K562 (cell line): ENCODE results near the gene DPM2. TPM values are rescaled to one million over a fixed set of nuclear protein-coding genes. Genes with fewer than 3 reads are reported as not detected.

Experiments used
- ATAC-seq: fragments of 200-7000 bp; cut with Tn5 transposase; 3 replicates; pipeline ENCODE4 v1.9.1; 2020; ENCODE audit warnings: moderate library complexity
- BruUV-seq: library from RNA; stranded (reverse); fragments of 400-500 nt; replicated peaks from 2 replicates; lab custom pipeline; 2021; lab: Mats Ljungman, UMichigan
- CTCF ChIA-PET: fragments of 300-600 bp; formaldehyde crosslinking; extraction: SDS; loops from one replicate; lab custom pipeline; 2021; ENCODE audit warnings: low intra/inter-chr PET ratio; lab: Yijun Ruan, JAX
- POLR2A ChIA-PET: fragments of 300-600, 350-650 bp; sonication (Branson Sonifier 250); formaldehyde crosslinking; extraction: SDS; loops from one replicate; lab custom pipeline; 2021; ENCODE audit warnings: antibody characterized with exemption, inconsistent platforms; lab: Yijun Ruan, JAX
- DNase-seq, 4 experiments: peaks; one replicate each; pipeline versions ENCODE4 v3.0.0 to v3.0.0-alpha.2; 2011 to 2018; ENCODE audit warnings: low spot score in 3 of 4, mixed read lengths in 3 of 4; ENCODE audit errors: extremely low read depth in 1 of 4
- FAIRE-seq: peaks from 2 replicates; lab custom pipeline; 2011; peaks lifted over from hg19 to GRCh38; lab: Jason Lieb, UNC
- H2AFZ ChIP-seq: 2 replicates; pipeline ENCODE4 v1.6.0; 2011; ENCODE audit warnings: low read depth, low read length, control low read depth, inconsistent platforms
- H3K27ac ChIP-seq: fragments of 200-600 bp; 3 replicates; pipeline ENCODE4 v1.8.0; 2011; ENCODE audit warnings: low read depth, mild to moderate bottlenecking, control low read depth, inconsistent platforms, low read length, moderate library complexity, mixed read lengths; ENCODE audit errors: extremely low read depth
- H3K27me3 ChIP-seq, 2 experiments: fragments of 300-600 bp in 1 of 2; 2 replicates in 1 of 2; 3 replicates in 1 of 2; pipeline versions ENCODE4 v1.6.0 to v1.8.0; 2011; ENCODE audit warnings: inconsistent platforms in 2 of 2, low read length in 2 of 2, mild to moderate bottlenecking in 1 of 2, mixed read lengths in 1 of 2, moderate library complexity in 1 of 2; ENCODE audit not compliant: control insufficient read depth in 2 of 2, insufficient read depth in 2 of 2
- H3K36me3 ChIP-seq: fragments of 300-600 bp; 3 replicates; pipeline ENCODE4 v1.8.0; 2011; ENCODE audit warnings: mild to moderate bottlenecking, low read length, inconsistent platforms; ENCODE audit not compliant: control insufficient read depth, insufficient read depth
- H3K4me1 ChIP-seq, 2 experiments: fragments of 200-600 bp in 1 of 2; replicated peaks in 1 of 2; 2 replicates in 1 of 2; 3 replicates in 1 of 2; pipeline versions ENCODE4 v1.5.1 to v1.8.0; 2011; ENCODE audit warnings: inconsistent platforms in 2 of 2, low read length in 2 of 2, mild to moderate bottlenecking in 1 of 2, mixed read lengths in 1 of 2, moderate library complexity in 1 of 2; ENCODE audit not compliant: control insufficient read depth in 2 of 2, insufficient read depth in 2 of 2
- H3K4me2 ChIP-seq: 2 replicates; pipeline ENCODE4 v1.6.1; 2011; ENCODE audit warnings: low read length, control low read depth, inconsistent platforms, mixed read lengths; ENCODE audit not compliant: insufficient read depth
- H3K4me3 ChIP-seq: fragments of 200-600 bp; sonication (generic), shearing (Covaris generic); 2 replicates; pipeline ENCODE4 v1.5.1; 2016; ENCODE audit warnings: control low read depth, inconsistent platforms
- H3K79me2 ChIP-seq: fragments of 200-600 bp; 3 replicates; pipeline ENCODE4 v1.8.0; 2011; ENCODE audit warnings: low read length, inconsistent platforms; ENCODE audit not compliant: control insufficient read depth, insufficient read depth
- H3K9ac ChIP-seq, 2 experiments: 2 replicates each; pipeline versions ENCODE4 v1.6.0 to v1.6.1; 2011; ENCODE audit warnings: low read depth in 2 of 2, low read length in 2 of 2, control low read depth in 1 of 2, inconsistent platforms in 1 of 2, mild to moderate bottlenecking in 1 of 2, mixed read lengths in 1 of 2; ENCODE audit not compliant: insufficient read depth in 1 of 2
- H3K9me1 ChIP-seq: one replicate; pipeline ENCODE4 v1.6.0; 2011; ENCODE audit warnings: inconsistent platforms, mild to moderate bottlenecking, low read length, moderate library complexity; ENCODE audit not compliant: control insufficient read depth, insufficient read depth
- H3K9me3 ChIP-seq: replicated peaks from 2 replicates; pipeline ENCODE4 v1.5.1; 2011; ENCODE audit warnings: low read depth, low read length, inconsistent platforms; ENCODE audit not compliant: control insufficient read depth, insufficient read depth
- H4K20me1 ChIP-seq: replicated peaks from 2 replicates; pipeline ENCODE4 v1.6.1; 2011; ENCODE audit warnings: low read length, inconsistent platforms, mixed read lengths; ENCODE audit not compliant: control insufficient read depth, insufficient read depth
- ATF3 ChIP-seq, 2 experiments: fragments of 450-650 bp in 1 of 2; sonication (generic) in 1 of 2; formaldehyde crosslinking in 1 of 2; IDR thresholded peaks in 1 of 2; conservative IDR thresholded peaks in 1 of 2; 2 replicates each; pipeline versions ENCODE4 v1.6.1 to v1.8.1; 2016 to 2023; ENCODE audit warnings: mild to moderate bottlenecking in 2 of 2, moderate library complexity in 2 of 2, inconsistent platforms in 1 of 2, missing genetic modification reagents in 1 of 2
- CEBPB ChIP-seq: fragments of 450-650 bp; IDR thresholded peaks from 2 replicates; pipeline ENCODE4 v1.6.1; 2016; ENCODE audit warnings: missing genetic modification characterization, missing compliant biosample characterization
- NUFIP1 ChIP-seq: fragments of 450-650 bp; IDR thresholded peaks from 2 replicates; pipeline ENCODE4 v1.6.1; 2018; ENCODE audit not compliant: partially characterized antibody
- RBM25 ChIP-seq: fragments of 200-400 bp; formaldehyde crosslinking; IDR thresholded peaks from 2 replicates; pipeline ENCODE4 v1.6.1; 2018; ENCODE audit warnings: low read length, low read depth, moderate library complexity; ENCODE audit not compliant: severe bottlenecking
- RFX5 ChIP-seq: IDR thresholded peaks from 2 replicates; pipeline ENCODE4 v1.6.1; 2011; ENCODE audit warnings: low read depth, mild to moderate bottlenecking, improper control_type of control experiment, low read length
- THRB ChIP-seq: fragments of 450-650 bp; formaldehyde crosslinking; conservative IDR thresholded peaks from 2 replicates; pipeline ENCODE4 v1.4.0; 2022; ENCODE audit warnings: mild to moderate bottlenecking, missing genetic modification characterization
- ZMIZ1 ChIP-seq, 2 experiments: fragments of 150-350 bp in 1 of 2; IDR thresholded peaks; 2 replicates each; pipeline ENCODE4 v1.6.1; 2012 to 2016; ENCODE audit warnings: low read depth in 2 of 2, low read length in 2 of 2, mild to moderate bottlenecking in 1 of 2, moderate library complexity in 1 of 2
- ZNF146 ChIP-seq: IDR thresholded peaks from one replicate; pipeline ENCODE4 v1.6.1; 2018; ENCODE audit warnings: missing compliant biosample characterization; ENCODE audit not compliant: unreplicated experiment
- WGBS: fragments of 100-300 bp; shearing (Covaris generic); methylation state at CpG from one replicate; pipeline ENCODE4 v1.1.6; 2016; ENCODE audit warnings: low coverage, mixed read lengths; ENCODE audit not compliant: insufficient coverage; ENCODE audit errors: missing lambda C conversion rate; 5-methylcytosine and 5-hydroxymethylcytosine counted together
- in situ Hi-C: fragments of 300-500 bp; cut with MboI; formaldehyde crosslinking; loops from 4 replicates; pipeline ENCODE4 v1.15.0; 2018; ENCODE audit warnings: inconsistent platforms, mixed read lengths
- intact Hi-C: fragments of 100-400 bp; cut with micrococcal nuclease; formaldehyde crosslinking; loops from 2 replicates; pipeline ENCODE4 v1.14.2; 2022
- polyA plus RNA-seq, 8 experiments: library from polyadenylated mRNA; depleted of rRNA in 4 of 8; stranded (reverse) in 5 of 8; unstranded in 3 of 8; fragments of >200 nt; fragmentation: Nextera tagmentation in 2 of 8; fragmentation: Illumina TruSeq in 1 of 8; extraction: Ambion mirVana in 2 of 8; extraction: Trizol in 1 of 8; gene quantifications; 2 replicates each; pipeline versions ENCODE4 v1.2.1 to v1.2.3, GENCODE V29; 2011 to 2014; ENCODE audit warnings: inconsistent platforms in 1 of 8, missing spikeins in 1 of 8
- total RNA-seq, 7 experiments: library from RNA; depleted of rRNA in 6 of 7; stranded (reverse); fragments of >200 nt in 6 of 7; fragmentation: Illumina TruSeq in 2 of 7; extraction: Trizol in 2 of 7; gene quantifications; 2 replicates each; pipeline versions ENCODE4 v1.2.1 to v1.2.3, GENCODE V29; 2011 to 2021; ENCODE audit warnings: low replicate concordance in 1 of 7

The DPM2 gene
- total and polyA plus RNA-seq, 9 of the 15 experiments (the other 6 are each of a cell fraction or from before 2014, with no cell fraction given) = 43.5 to 126 (median 71.1) TPM

- BruUV-seq = no TSS peak
- CTCF ChIA-PET = no interaction called here
- Histone ChIP-seq H3K36me3 (no peaks in the 10 kb centered on the region), H3K9me1 (no peaks in the 10 kb centered on the region), H3K79me2 (no peaks in the 10 kb centered on the region), H4K20me1 (no peaks in the 10 kb centered on the region), H3K9me3 (no peaks in the 10 kb centered on the region), H3K9ac (no peak overlapping the region), H3K27me3 (no peaks in the 10 kb centered on the region), H3K4me1 (peaks cover 28 to 47% of the 10 kb centered on the region in 2 experiments), H3K4me2 (no peak overlapping the region), H3K4me3 (no peak overlapping the region), H2AFZ (no peak overlapping the region), H3K27ac (no peak overlapping the region)
- TF ChIP-seq ATF3 (IDR thresholded peaks at IDR 0.05) (peak; percentile 66), ATF3 (CRISPR knock-in tag; conservative IDR thresholded peaks at IDR 0.05) (no peak), CEBPB (tag) (no peak)
- ATAC-seq (no peak), FAIRE-seq (no peak), DNase-seq (no peak)
- WGBS = 62% methylated on average over 8 of the region's 8 CpGs
- POLR2A ChIA-PET = interaction anchor here (0.9 kb wide), 1 partner anchor 148 kb away, joined by 3 read pairs; no protein-coding TSS in a partner anchor
- intact Hi-C loops (loop anchor here (5.0 kb wide), 1 partner anchor 331 kb away; no protein-coding TSS in a partner anchor), in situ Hi-C loops (loop anchor here (10.0 to 25.0 kb wide), 2 partner anchors 709 to 986 kb away; no protein-coding TSS in a partner anchor)
Observed at GRCh38 chr9:127923771-127924170, 13.9 kb downstream of the DPM2 start.

- no peaks in the 10 kb centered on the region for H3K9me1 ChIP-seq
- intact Hi-C loops = loop anchor here (5.0 kb wide), 1 partner anchor 331 kb away; no protein-coding TSS in a partner anchor
- ATAC-seq (no peak), FAIRE-seq (no peak), DNase-seq (peak in 3 of 4 experiments; percentile 73 to 81 (median 80))
- H3K4me1 ChIP-seq = peaks cover 28 to 47% of the 10 kb centered on the region in 2 experiments
- no peak overlapping the region for H3K27ac ChIP-seq
- H3K79me2 ChIP-seq = no peaks in the 10 kb centered on the region
- in situ Hi-C loops = loop anchor here (10.0 to 25.0 kb wide), 2 partner anchors 708 to 986 kb away; no protein-coding TSS in a partner anchor
- H3K4me3 ChIP-seq = no peak overlapping the region
- no peaks in the 10 kb centered on the region for H4K20me1 ChIP-seq
- no TSS peak for BruUV-seq
- no peak overlapping the region for H3K4me2 ChIP-seq
- no peak overlapping the region for H3K9ac ChIP-seq
- no peaks in the 10 kb centered on the region for H3K27me3 ChIP-seq
- WGBS = 19% methylated on average over 6 of the region's 6 CpGs
- H3K9me3 ChIP-seq = no peaks in the 10 kb centered on the region
- H3K36me3 ChIP-seq = no peaks in the 10 kb centered on the region
- POLR2A ChIA-PET = interaction anchor here (0.6 to 0.9 kb wide), 2 partner anchors 82 to 147 kb away, joined by 3 to 4 read pairs; no protein-coding TSS in a partner anchor
- CTCF ChIA-PET = interaction anchor here (4.3 kb wide), 1 partner anchor 187 kb away, joined by 34 read pairs; the partner anchor contains the start of gene TOR2A
- no peak overlapping the region for H2AFZ ChIP-seq
- no peak for TF ChIP-seq NUFIP1
- no peak for TF ChIP-seq RFX5
- peak; percentile 8 for TF ChIP-seq RBM25
- no peak for TF ChIP-seq ZMIZ1 (IDR thresholded peaks at IDR 0.05; ENCODE audit: low read depth in 2 of 2, low read length in 2 of 2)
- TF ChIP-seq THRB (CRISPR knock-in tag) = no peak
- no peak for TF ChIP-seq ZNF146
Observed at GRCh38 chr9:127923046-127923445, 14.6 kb downstream of the DPM2 start.
